Measurements from ENCODE around the gene LIPC. TPM values are rescaled to one million over a fixed set of nuclear protein-coding genes. Genes with fewer than 3 reads are reported as not detected.

The LIPC gene
- total and polyA plus RNA-seq, 9 of the 15 experiments (the other 6 are each of a cell fraction or from before 2014, with no cell fraction given): 0.07 to 0.41 (median 0.11) TPM; not detected in 2

GRCh38 chr15:58590236-58590635 lies 158.4 kb downstream of the LIPC start:
- POLR2A ChIA-PET: interaction anchor here (0.6 to 1.3 kb wide), 5 partner anchors 56 to 269 kb away, joined by 3 to 4 read pairs (median 3); no protein-coding TSS in a partner anchor

GRCh38 chr15:58590926-58591325 lies 159.1 kb downstream of the LIPC start:
- no peaks in the 10 kb centered on the region for H3K9me3 ChIP-seq (replicated peaks; ENCODE audit: control insufficient read depth, insufficient read depth, low read depth, low read length)
- 13% methylated on average over 1 of the region's 1 CpG for WGBS (ENCODE audit: insufficient coverage, low coverage, missing lambda C conversion rate)
- no peaks in the 10 kb centered on the region for H3K9me1 ChIP-seq (ENCODE audit: control insufficient read depth, insufficient read depth, low read length)
- CTCF ChIA-PET (ENCODE audit: low intra/inter-chr PET ratio): no interaction called here
- ATAC-seq (no peak), FAIRE-seq (no peak), DNase-seq (ENCODE audit: extremely low read depth in 1 of 4, low spot score in 3 of 4) (no peak)
- no peaks in the 10 kb centered on the region for H3K79me2 ChIP-seq (ENCODE audit: control insufficient read depth, insufficient read depth, low read length)
- BruUV-seq (replicated peaks): no TSS peak
- no peak overlapping the region for H3K9ac ChIP-seq (ENCODE audit: insufficient read depth in 1 of 2, low read depth in 2 of 2, low read length in 2 of 2)
- peaks cover 5% of the 10 kb centered on the region; the same call in 1 of the 3 replicates for H3K36me3 ChIP-seq (ENCODE audit: control insufficient read depth, insufficient read depth, low read length)
- no peak overlapping the region for H3K27ac ChIP-seq (ENCODE audit: extremely low read depth, low read depth, low read length)
- no peak overlapping the region for H2AFZ ChIP-seq (ENCODE audit: low read depth, low read length)
- intact Hi-C loops (cut with micrococcal nuclease): no loop called here
- in situ Hi-C loops (cut with MboI): no loop called here
- H3K27me3 ChIP-seq (ENCODE audit: control insufficient read depth in 2 of 2, insufficient read depth in 2 of 2, low read length in 2 of 2): no peaks in the 10 kb centered on the region
- POLR2A ChIA-PET: interaction anchor here (0.6 to 1.3 kb wide), 3 partner anchors 55 to 270 kb away, joined by 3 read pairs; no protein-coding TSS in a partner anchor
- H3K4me3 ChIP-seq: no peak overlapping the region
- H4K20me1 ChIP-seq (replicated peaks; ENCODE audit: control insufficient read depth, insufficient read depth, low read length): no peaks in the 10 kb centered on the region
- H3K4me2 ChIP-seq (ENCODE audit: insufficient read depth, low read length): no peak overlapping the region
- H3K4me1 ChIP-seq (replicated peaks in 1 of 2; ENCODE audit: control insufficient read depth in 2 of 2, insufficient read depth in 2 of 2, low read length in 2 of 2): peaks cover 5 to 6% of the 10 kb centered on the region in 2 experiments; a peak in 2 of 5 replicates
- TF ChIP-seq UBTF (IDR thresholded peaks at IDR 0.05; ENCODE audit: borderline replicate concordance in 1 of 2, low read depth in 2 of 2, low read length in 2 of 2) (no peak), BRF1 (IDR thresholded peaks at IDR 0.05; ENCODE audit: borderline replicate concordance, extremely low read depth, insufficient read length) (no peak), THRB (CRISPR knock-in tag; conservative IDR thresholded peaks at IDR 0.05) (no peak), PREB (CRISPR knock-in tag; IDR thresholded peaks at IDR 0.05) (no peak), PBX2 (CRISPR knock-in tag; IDR thresholded peaks at IDR 0.05; ENCODE audit: low read depth) (no peak), PBX2 (tag; conservative IDR thresholded peaks at IDR 0.05; ENCODE audit: low read depth) (0 out of 2 replicates have a peak, but pooled peaks have one; percentile 8)

More at GRCh38 chr15:58590236-58590635, 158.4 kb downstream of the LIPC start:
- Histone ChIP-seq H3K27me3 (ENCODE audit: control insufficient read depth in 2 of 2, insufficient read depth in 2 of 2, low read length in 2 of 2) (no peaks in the 10 kb centered on the region), H3K36me3 (ENCODE audit: control insufficient read depth, insufficient read depth, low read length) (peaks cover 5% of the 10 kb centered on the region; the same call in 1 of the 3 replicates), H4K20me1 (replicated peaks; ENCODE audit: control insufficient read depth, insufficient read depth, low read length) (no peaks in the 10 kb centered on the region), H3K9me3 (replicated peaks; ENCODE audit: control insufficient read depth, insufficient read depth, low read depth, low read length) (no peaks in the 10 kb centered on the region), H3K4me1 (replicated peaks in 1 of 2; ENCODE audit: control insufficient read depth in 2 of 2, insufficient read depth in 2 of 2, low read length in 2 of 2) (peaks cover 9 to 13% of the 10 kb centered on the region in 2 experiments; a peak in 3 of 5 replicates), H3K79me2 (ENCODE audit: control insufficient read depth, insufficient read depth, low read length) (no peaks in the 10 kb centered on the region), H2AFZ (ENCODE audit: low read depth, low read length) (no peak overlapping the region), H3K9me1 (ENCODE audit: control insufficient read depth, insufficient read depth, low read length) (no peaks in the 10 kb centered on the region), H3K4me2 (ENCODE audit: insufficient read depth, low read length) (no peak overlapping the region), H3K4me3 (no peak overlapping the region), H3K27ac (ENCODE audit: extremely low read depth, low read depth, low read length) (no peak overlapping the region), H3K9ac (ENCODE audit: insufficient read depth in 1 of 2, low read depth in 2 of 2, low read length in 2 of 2) (no peak overlapping the region)
- TF ChIP-seq RUNX1 (IDR thresholded peaks at IDR 0.05; ENCODE audit: low read depth): no peak
- in situ Hi-C loops (cut with MboI): no loop called here
- CTCF ChIA-PET (ENCODE audit: low intra/inter-chr PET ratio): no interaction called here
- ATAC-seq: no peak
- BruUV-seq (replicated peaks): no TSS peak
- no peak for FAIRE-seq
- intact Hi-C loops (cut with micrococcal nuclease): no loop called here
- no peak for DNase-seq (ENCODE audit: extremely low read depth in 1 of 4, low spot score in 3 of 4)
- WGBS (ENCODE audit: insufficient coverage, low coverage, missing lambda C conversion rate): 39% methylated on average over 1 of the region's 1 CpG
